Tibial artery (tissue), 4 donors: ENCODE results near the gene ZBTB7A.
A peak's percentile ranks its signal among the peaks of the same experiment; 100 is the strongest.

Experiments
- DNase-seq, 2 donors: peaks; one replicate each; pipeline ENCODE4 v3.0.0-alpha.2; 2019
- H3K27ac ChIP-seq, 2 donors: fragments of 200-600 bp; sonication (generic) in 1 of 2; 1 replicate in 1 of 2; 2 replicates in 1 of 2; pipeline ENCODE4 v1.5.1; 2018 to 2019; ENCODE audit warnings: mild to moderate bottlenecking in 1 of 2
- H3K27me3 ChIP-seq, 2 donors: fragments of 200-600 bp; sonication (generic) in 1 of 2; one replicate each; pipeline versions ENCODE4 v1.5.1 to v1.6.0; 2016 to 2019
- H3K36me3 ChIP-seq, 3 donors: fragments of 200-600 bp; sonication (generic) in 2 of 3; one replicate each; pipeline ENCODE4 v1.5.1; 2016 to 2019; ENCODE audit warnings: mild to moderate bottlenecking in 2 of 3
- H3K4me1 ChIP-seq, 4 donors: fragments of 200-600 bp; sonication (generic) in 2 of 4; 1 replicate in 3 of 4; 2 replicates in 1 of 4; pipeline ENCODE4 v1.5.1; 2016 to 2019
- H3K4me3 ChIP-seq, 2 donors: fragments of 200-600 bp; sonication (generic) in 1 of 2; 1 replicate in 1 of 2; 2 replicates in 1 of 2; pipeline ENCODE4 v1.5.1; 2018 to 2019; ENCODE audit warnings: mild to moderate bottlenecking in 2 of 2
- H3K9me3 ChIP-seq, 3 donors: fragments of 200-600 bp; sonication (generic) in 1 of 3; one replicate each; pipeline ENCODE4 v1.5.1; 2016 to 2019
- intact Hi-C: fragments of 100-400 bp; cut with DNase I; formaldehyde crosslinking; loops from one replicate; pipeline ENCODE4 v1.15.0; 2023; ENCODE audit warnings: low total_unique reads
- TF ChIP-seq, protein P1 (sequence below), 2 experiments: fragments of 200-600 bp in 1 of 2; fragments of 450-650 bp in 1 of 2; IDR thresholded peaks; one replicate each; pipeline ENCODE4 v1.5.1; 2017 to 2019; ENCODE audit warnings: antibody characterized with exemption in 2 of 2, mild to moderate bottlenecking in 1 of 2, moderate library complexity in 1 of 2

Gene ZBTB7A

GRCh38 chr19:4090356-4091220 is 23.9 kb upstream of the ZBTB7A start:
- H3K27me3 ChIP-seq, result no peaks in the 10 kb centered on the region
- intact Hi-C loops, result no loop called here
- no peak overlapping the region for H3K4me3 ChIP-seq
- no peaks in the 10 kb centered on the region for H3K4me1 ChIP-seq
- H3K9me3 ChIP-seq, result no peaks in the 10 kb centered on the region
- TF ChIP-seq, protein P1, sequence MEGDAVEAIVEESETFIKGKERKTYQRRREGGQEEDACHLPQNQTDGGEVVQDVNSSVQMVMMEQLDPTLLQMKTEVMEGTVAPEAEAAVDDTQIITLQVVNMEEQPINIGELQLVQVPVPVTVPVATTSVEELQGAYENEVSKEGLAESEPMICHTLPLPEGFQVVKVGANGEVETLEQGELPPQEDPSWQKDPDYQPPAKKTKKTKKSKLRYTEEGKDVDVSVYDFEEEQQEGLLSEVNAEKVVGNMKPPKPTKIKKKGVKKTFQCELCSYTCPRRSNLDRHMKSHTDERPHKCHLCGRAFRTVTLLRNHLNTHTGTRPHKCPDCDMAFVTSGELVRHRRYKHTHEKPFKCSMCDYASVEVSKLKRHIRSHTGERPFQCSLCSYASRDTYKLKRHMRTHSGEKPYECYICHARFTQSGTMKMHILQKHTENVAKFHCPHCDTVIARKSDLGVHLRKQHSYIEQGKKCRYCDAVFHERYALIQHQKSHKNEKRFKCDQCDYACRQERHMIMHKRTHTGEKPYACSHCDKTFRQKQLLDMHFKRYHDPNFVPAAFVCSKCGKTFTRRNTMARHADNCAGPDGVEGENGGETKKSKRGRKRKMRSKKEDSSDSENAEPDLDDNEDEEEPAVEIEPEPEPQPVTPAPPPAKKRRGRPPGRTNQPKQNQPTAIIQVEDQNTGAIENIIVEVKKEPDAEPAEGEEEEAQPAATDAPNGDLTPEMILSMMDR (IDR thresholded peaks at IDR 0.05), result no peak
- H3K27ac ChIP-seq, result no peak overlapping the region
- H3K36me3 ChIP-seq, result peaks cover 15 to 65% (median 52%) of the 10 kb centered on the region in 3 donors
- no peak for DNase-seq

DNA sequence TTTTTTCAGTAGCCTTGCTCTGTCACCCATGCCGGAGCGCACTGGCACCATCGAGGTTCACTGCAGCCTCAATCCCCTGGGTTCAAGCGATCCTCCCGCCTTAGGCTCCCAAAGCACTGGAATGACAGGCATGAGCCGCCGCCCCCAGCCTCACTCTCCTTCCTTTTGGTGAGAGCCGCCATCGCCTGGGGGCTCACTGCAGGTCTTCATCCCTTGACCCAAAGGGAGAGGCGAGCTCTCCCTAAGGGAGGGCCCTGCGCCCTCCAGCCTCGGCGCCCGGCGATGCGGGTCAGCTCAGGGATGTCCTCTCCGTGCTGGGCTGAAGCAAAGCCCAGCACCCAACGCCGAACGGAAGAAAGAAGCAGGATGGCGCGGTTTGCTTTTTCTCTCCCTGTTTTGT is 23.2 kb upstream of the ZBTB7A start:
- H3K27ac ChIP-seq, result no peak overlapping the region

DNA sequence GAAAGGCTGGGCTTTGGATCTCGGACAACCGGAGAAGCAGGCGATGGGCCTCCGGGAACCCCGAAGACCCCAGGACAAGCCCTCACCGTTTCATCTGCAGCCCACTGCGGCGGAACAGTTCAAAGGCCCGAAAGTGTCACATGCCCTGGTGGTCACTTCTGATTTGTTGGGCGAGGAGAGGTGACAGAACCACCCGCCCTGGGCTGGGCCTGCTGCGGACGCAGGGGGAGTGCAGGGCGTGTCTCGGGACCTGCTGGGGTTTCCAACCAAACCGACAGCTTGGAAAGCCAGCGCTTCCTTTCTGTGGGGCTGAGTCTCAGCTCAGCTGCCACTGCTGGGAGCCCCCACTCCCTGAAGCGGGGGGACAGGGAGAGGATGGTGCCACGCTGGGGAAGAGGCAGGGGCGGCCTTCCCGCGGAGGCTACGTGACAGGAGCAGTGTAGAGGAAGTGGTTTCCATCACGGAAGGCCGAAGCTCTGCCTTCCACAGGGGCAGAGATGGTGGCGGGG is 22.8 kb upstream of the ZBTB7A start:
- Histone ChIP-seq H3K9me3 (no peaks in the 10 kb centered on the region), H3K27ac (no peak overlapping the region), H3K4me3 (peak overlapping the region; percentile 2 to 11), H3K27me3 (peaks cover 0 to 1% of the 10 kb centered on the region in 2 donors), H3K4me1 (no peaks in the 10 kb centered on the region), H3K36me3 (peaks cover 9 to 54% (median 45%) of the 10 kb centered on the region in 3 donors)
- intact Hi-C loops, result no loop called here
- TF ChIP-seq, protein P1 (IDR thresholded peaks at IDR 0.05), result no peak
- DNase-seq, result no peak

More for the DNA sequence above, 23.2 kb upstream of the ZBTB7A start:
- TF ChIP-seq, protein P1 (IDR thresholded peaks at IDR 0.05), result no peak
- Histone ChIP-seq H3K27me3 (no peaks in the 10 kb centered on the region), H3K36me3 (peaks cover 14 to 59% (median 50%) of the 10 kb centered on the region in 3 donors), H3K9me3 (no peaks in the 10 kb centered on the region), H3K4me1 (no peaks in the 10 kb centered on the region), H3K4me3 (no peak overlapping the region)
- DNase-seq, result no peak
- intact Hi-C loops, result no loop called here

- DNase-seq, result no peak
- H3K36me3 ChIP-seq, result peaks cover 4 to 49% (median 40%) of the 10 kb centered on the region in 3 donors
- H3K27me3 ChIP-seq, result peaks cover 0 to 6% of the 10 kb centered on the region in 2 donors
- H3K4me1 ChIP-seq, result no peaks in the 10 kb centered on the region
- peak overlapping the region; percentile 2 to 11 for H3K4me3 ChIP-seq
- H3K9me3 ChIP-seq, result no peaks in the 10 kb centered on the region
- TF ChIP-seq, protein P1 (IDR thresholded peaks at IDR 0.05), result no peak
- no peak overlapping the region for H3K27ac ChIP-seq
- intact Hi-C loops, result no loop called here
These were observed 22.3 kb upstream of the ZBTB7A start for GRCh38 chr19:4088975-4089374.

DNA sequence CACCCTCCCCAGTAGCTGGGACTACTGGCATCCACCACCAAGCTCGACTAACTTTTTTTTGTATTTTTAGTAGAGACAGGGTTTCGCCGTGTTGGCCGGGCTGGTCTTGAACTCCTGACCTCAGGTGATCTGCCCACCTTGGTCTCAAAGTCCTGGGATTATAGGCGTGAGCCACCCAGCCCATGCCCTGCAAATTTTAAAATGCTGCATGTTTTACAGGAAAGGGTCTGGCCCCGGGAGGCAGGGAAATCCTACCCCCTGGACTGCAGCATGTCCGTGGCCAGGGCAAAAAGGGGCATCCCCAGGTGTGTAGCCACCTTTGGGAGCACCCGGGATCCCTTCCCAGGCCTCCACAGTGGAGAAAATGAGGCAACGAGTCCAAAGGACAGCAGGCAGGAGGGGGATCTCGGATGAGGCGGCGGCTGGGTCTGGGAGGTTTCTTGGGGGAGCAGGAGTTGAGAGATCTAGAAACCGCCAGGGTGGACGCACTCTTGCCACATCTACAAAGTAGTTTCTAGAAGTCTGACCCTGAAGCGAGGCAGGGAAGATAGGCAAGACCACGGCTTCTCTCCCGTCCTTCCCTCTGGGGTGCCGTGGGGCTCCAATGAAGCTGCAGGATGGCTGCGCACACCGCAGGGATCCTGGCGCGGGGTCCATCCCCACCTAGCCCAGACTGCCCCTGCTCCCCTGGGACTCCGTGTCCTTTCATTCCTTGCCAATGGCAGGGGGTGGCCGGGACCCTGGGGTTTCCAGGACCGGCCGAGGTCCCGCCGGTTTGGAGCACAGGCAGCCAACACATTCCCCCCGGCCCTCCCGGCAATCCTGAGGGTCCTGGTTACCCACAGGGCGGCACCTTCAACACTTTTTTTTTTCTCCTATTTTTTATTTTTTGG is 21.3 kb upstream of the ZBTB7A start:
- Histone ChIP-seq H3K9me3 (no peaks in the 10 kb centered on the region), H3K4me1 (no peaks in the 10 kb centered on the region), H3K27me3 (peaks cover 0 to 15% of the 10 kb centered on the region in 2 donors), H3K4me3 (no peak overlapping the region), H3K27ac (no peak overlapping the region), H3K36me3 (peaks cover 0 to 40% (median 31%) of the 10 kb centered on the region in 3 donors)
- no peak for DNase-seq
- TF ChIP-seq, protein P1 (IDR thresholded peaks at IDR 0.05), result no peak
- intact Hi-C loops, result no loop called here
